ENCODE results near the gene PGAM5. TPM values are rescaled to one million over a fixed set of nuclear protein-coding genes. Genes with fewer than 3 reads are reported as not detected.

The PGAM5 gene
- total RNA-seq, 1 experiment from 2014 or later, result 112 TPM

GRCh38 chr12:132771126-132771838 lies 60.6 kb downstream of the PGAM5 start:
- H3K9me3 Mint-ChIP-seq, result no peaks in the 10 kb centered on the region
- H3K27me3 Mint-ChIP-seq (ENCODE audit: low read depth), result no peaks in the 10 kb centered on the region; the same call in 1 of the 2 replicates
- WGBS (ENCODE audit: extremely low coverage, insufficient read length, low lambda C conversion rate), result no CpG with 5 or more reads among the region's 15 CpGs
- no peak overlapping the region for H3K9ac ChIP-seq (ENCODE audit: extremely low read depth, insufficient read length, low read length)
- no peak overlapping the region for H3K27ac ChIP-seq (ENCODE audit: insufficient read length, low read depth, low read length)
- no peak overlapping the region for H3K56ac ChIP-seq (ENCODE audit: insufficient read length, low read depth, low read length)
- H4K20me1 ChIP-seq (ENCODE audit: control insufficient read depth, insufficient read depth, insufficient read length), result no peaks in the 10 kb centered on the region
- no peak overlapping the region for H4K5ac ChIP-seq (ENCODE audit: insufficient read length, low read depth, low read length)
- no peaks in the 10 kb centered on the region for H3K9me3 ChIP-seq (ENCODE audit: control insufficient read depth, low read depth, low read length)
- no peak overlapping the region for H3K4ac ChIP-seq (ENCODE audit: low read depth, low read length)
- no peak for DNase-seq
- no peak overlapping the region for H2AK5ac ChIP-seq (ENCODE audit: insufficient read length, low read length)
- H3K79me1 ChIP-seq (ENCODE audit: insufficient read depth, low read depth, low read length, poor library complexity, severe bottlenecking), result no peaks in the 10 kb centered on the region
- no peak overlapping the region for H3K4me3 Mint-ChIP-seq
- no peak overlapping the region for H3K18ac ChIP-seq (ENCODE audit: insufficient read length, low read depth, low read length)
- peaks cover 3 to 9% of the 10 kb centered on the region in 2 experiments for H3K4me1 Mint-ChIP-seq
- no peak overlapping the region for H2BK15ac ChIP-seq (ENCODE audit: low read depth, low read length)
- H3K23ac ChIP-seq (ENCODE audit: insufficient read length, low read depth, low read length), result no peak overlapping the region
- H2BK120ac ChIP-seq (ENCODE audit: low read depth, low read length, poor library complexity, severe bottlenecking), result no peak overlapping the region
- no peak overlapping the region for H3K14ac ChIP-seq (ENCODE audit: insufficient read depth, low read length)
- TF ChIP-seq CTCF (conservative IDR thresholded peaks at IDR 0.05), result no peak
- H2BK20ac ChIP-seq (ENCODE audit: low read depth, low read length, poor library complexity, severe bottlenecking), result no peak overlapping the region
- H3K36me3 Mint-ChIP-seq (ENCODE audit: insufficient read depth in 1 of 3, low read depth in 3 of 3), result peaks cover 11 to 50% (median 34%) of the 10 kb centered on the region in 3 experiments
- H3K23me2 ChIP-seq (ENCODE audit: insufficient read length, low read depth, low read length, poor library complexity, severe bottlenecking), result no peaks in the 10 kb centered on the region
- H2AFZ ChIP-seq (ENCODE audit: low read length), result no peak overlapping the region
- H3T11ph ChIP-seq (ENCODE audit: low read length), result no peak overlapping the region
- H4K91ac ChIP-seq (ENCODE audit: insufficient read length, low read depth, low read length), result no peak overlapping the region
- H2BK5ac ChIP-seq (ENCODE audit: insufficient read length, low read length), result no peak overlapping the region
- no peak overlapping the region for H4K8ac ChIP-seq (replicated peaks; ENCODE audit: insufficient read length, low read depth, low read length)
- H3K27ac Mint-ChIP-seq, result no peak overlapping the region
- no peaks in the 10 kb centered on the region for H3K4me1 ChIP-seq (ENCODE audit: insufficient read depth, low read length)
- no peak overlapping the region for H3K4me2 ChIP-seq (ENCODE audit: insufficient read depth, insufficient read length, low read length)
- H3K79me2 ChIP-seq (ENCODE audit: insufficient read depth, low read length), result no peaks in the 10 kb centered on the region
- H3K27me3 ChIP-seq (ENCODE audit: insufficient read depth, low read length), result no peaks in the 10 kb centered on the region
- H2BK12ac ChIP-seq (ENCODE audit: insufficient read length, low read depth, low read length), result no peak overlapping the region

Other genes with a start within 250 kb of the PGAM5 start
- gene FBRSL1, start 220.7 kb upstream of the PGAM5 start, total RNA-seq (2021), result 90.8 and 92.3 TPM in 2 replicates
- not detected in 2 replicates for gene LRCOL1, start 100.3 kb upstream of the PGAM5 start, total RNA-seq (2021)
- 1.8 and 2.2 TPM in 2 replicates for gene P2RX2, start 92.1 kb upstream of the PGAM5 start, total RNA-seq (2021)
- gene POLE, start 23.5 kb upstream of the PGAM5 start, total RNA-seq (2021), result 131 and 147 TPM in 2 replicates
- 17.7 and 17.8 TPM in 2 replicates for gene PXMP2, start 23.3 kb upstream of the PGAM5 start, total RNA-seq (2021)
- 73.9 and 80.3 TPM in 2 replicates for gene ANKLE2, start 51.0 kb downstream of the PGAM5 start, total RNA-seq (2021)
- 34.9 and 40.1 TPM in 2 replicates for gene GOLGA3, start 118.0 kb downstream of the PGAM5 start, total RNA-seq (2021)
- gene CHFR, start 176.8 kb downstream of the PGAM5 start, total RNA-seq (2021), result 51.9 and 53.3 TPM in 2 replicates
- 17.3 and 19.3 TPM in 2 replicates for gene ZNF605, start 245.5 kb downstream of the PGAM5 start, total RNA-seq (2021)

Data from H9 (cell line).